Left forelimb (tissue), 1 donor: ENCODE measurements around the gene RAPGEF2.
"Not testable (repeated sequence)": the region's sequence is repeated elsewhere in the genome, so short reads cannot be mapped to it uniquely, and the experiment has no call there.

ENCODE experiments used
- DNase-seq: peaks from one replicate; pipeline ENCODE4 v3.0.0-alpha.2; 2018; ENCODE audit warnings: low spot score

RAPGEF2 gene

DNA sequence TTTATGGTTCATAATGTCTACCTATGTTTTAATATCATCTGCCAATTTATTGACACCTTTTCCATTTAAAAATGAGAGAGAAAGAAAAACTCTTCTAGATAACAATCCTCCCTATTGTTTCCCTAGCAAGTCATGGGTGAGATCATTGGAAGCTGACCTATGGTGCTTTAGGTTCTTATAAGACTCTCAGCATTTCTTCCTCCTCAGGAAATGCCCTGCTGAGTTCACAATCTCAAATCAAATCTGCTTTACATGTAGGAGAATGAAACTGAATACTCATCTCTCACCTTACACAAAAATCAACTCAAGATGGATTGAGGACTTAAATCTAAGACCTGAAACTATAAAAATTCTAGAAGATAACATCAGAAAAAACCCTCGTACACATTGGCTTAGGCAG, 267.4 kb downstream of the RAPGEF2 start:
- no peak for DNase-seq

DNA sequence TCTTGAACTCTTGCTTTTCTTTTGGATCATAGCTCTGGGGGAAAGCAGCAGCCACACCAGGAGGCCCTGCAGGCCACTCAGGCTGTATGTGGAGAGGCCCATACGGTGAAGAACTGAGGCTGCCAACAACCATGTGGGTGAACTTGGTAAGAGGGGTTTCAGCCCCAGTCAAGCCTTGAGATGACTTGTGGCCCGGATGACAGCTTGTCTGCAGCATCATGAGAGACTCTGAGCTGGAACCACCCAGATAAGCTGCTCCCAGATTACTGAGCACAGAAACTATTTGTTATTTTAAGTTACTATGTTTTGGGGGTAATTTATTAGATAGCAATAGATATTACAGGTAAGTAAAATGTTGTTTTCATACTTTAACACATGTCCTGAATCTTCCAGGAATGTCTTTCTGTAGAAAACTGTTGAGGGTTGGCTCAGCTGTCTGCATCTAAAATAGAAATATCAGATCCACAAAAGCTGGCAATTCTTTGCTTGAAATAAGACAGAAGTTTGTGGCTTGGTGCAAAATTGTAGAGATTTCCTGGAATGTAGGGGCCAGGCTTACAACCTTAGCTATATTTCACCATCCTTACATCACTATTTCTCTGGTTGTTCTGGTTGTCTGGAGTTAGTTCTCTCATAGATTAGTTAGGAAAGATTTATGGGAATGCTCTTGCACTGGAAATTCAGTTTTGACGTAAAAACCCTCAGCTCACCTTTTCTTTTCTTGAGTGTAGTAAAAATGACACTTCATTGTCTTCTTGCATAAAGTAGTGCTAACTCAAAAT, 272.1 kb downstream of the RAPGEF2 start:
- DNase-seq: no peak

DNA sequence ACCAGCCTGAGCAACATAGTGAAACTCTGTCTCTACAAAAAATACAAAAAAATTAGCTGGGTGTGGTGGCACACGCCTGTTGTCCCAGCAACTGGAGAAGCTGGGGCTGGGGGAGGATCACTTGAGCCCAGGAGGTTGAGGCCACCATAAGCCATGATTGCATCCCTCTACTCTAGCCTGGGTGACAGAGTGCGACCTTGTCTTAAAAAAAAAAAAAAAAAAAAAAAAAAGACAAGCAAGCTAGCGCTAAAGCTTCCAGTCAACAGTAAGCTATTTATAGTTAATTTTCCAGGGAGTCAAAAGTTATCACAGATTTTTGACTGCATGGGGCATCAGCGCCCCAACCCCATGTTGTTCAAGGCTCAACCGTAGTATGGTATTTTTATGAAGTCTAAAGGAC, 273.4 kb downstream of the RAPGEF2 start:
- DNase-seq: no peak

DNA sequence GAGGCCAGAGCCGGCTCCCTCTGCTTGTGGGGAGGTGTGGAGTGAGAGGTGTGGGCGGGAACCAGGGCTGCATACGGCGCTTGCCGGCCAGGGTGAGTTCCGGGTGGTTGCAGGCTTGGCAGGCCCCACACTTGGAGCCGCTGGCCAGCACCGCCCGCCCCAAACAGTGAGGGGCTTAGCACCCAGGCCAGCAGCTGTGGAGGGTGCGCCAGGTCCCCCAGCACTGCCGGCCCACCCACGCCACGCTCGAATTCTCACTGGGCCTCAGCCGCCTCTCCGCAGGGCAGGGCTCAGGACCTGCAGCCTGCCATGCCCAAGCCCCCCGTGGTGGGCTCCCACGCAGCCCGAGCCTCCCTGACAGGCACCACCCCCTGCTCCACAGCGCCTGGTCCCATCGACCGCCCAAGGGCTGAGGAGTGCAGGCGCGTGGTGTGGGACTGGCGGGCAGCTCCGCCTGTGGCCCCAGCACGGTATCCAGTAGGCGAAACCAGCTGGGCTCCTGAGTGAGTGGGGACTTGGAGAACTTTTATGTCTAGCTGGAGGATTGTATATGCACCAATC, 275.3 kb downstream of the RAPGEF2 start:
- DNase-seq: no peak

DNA sequence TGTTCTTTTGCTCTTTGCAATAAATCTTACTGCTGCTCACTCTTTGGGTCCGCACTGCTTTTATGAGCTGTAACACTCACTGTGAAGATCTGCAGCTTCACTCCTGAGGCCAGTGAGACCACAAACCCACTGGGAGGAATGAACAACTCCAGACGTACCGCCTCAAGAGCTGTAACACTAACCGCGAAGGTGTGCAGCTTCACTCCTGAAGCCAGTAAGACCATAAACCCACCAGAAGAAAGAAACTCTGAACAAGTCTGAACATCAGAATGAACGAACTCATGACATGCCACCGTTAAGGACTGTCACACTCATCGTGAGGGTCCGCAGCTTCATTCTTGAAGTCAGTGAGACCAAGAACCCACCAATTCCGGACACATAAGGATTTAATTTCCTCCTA, 276.2 kb downstream of the RAPGEF2 start:
- DNase-seq: not testable (repeated sequence)

DNA sequence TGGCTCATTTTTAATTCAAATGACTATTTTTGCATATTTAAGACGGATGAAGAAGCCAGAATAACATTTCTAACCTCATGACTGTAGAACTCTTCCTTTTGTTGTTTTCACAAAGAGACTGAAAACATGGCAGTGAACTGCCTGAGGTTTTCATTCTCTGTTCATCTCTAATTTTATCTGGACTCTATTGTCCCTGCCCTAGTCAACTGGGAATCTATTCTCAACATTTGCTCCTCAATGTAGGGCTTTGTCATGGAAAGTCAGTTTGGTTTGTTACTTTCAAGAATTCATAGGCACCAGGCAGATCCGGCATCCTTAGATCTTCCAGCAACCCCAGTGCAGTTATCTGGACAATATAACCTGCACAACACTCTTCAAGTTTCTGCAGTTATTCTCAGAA, 277.0 kb downstream of the RAPGEF2 start:
- no peak for DNase-seq

DNA sequence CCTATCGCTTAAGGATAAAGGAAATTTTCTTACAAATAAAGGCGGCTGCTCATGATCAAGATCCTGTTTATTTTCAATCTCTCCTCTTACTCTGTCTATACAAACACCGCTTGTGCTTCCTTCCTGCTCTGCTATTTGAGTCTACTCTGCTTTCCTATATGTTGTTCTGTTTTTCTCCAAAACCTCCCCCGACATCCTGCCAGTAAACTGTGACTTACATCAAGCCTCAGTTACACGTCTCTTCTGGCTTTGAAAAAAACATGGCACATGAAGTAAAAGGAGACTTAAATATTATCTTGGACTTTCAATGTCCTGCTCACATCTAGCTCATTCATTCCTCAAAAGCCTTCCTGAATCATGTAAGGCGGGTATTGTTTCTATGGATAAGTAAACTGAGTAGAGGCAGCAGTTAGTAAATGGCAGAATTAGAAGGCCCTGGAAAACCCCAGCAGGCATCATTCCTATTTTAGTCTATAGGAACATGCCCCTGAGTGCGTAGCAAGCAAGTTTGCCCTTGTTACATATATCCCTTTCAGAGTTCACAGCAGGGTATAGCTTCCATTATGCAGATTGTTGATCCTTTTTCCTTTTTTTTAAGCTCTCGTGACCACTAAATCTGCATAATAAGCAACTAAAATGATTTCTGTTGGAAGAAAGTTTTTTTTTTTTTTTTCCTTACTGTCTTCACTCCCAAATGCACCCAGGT, 280.1 kb downstream of the RAPGEF2 start:
- DNase-seq: no peak

DNA sequence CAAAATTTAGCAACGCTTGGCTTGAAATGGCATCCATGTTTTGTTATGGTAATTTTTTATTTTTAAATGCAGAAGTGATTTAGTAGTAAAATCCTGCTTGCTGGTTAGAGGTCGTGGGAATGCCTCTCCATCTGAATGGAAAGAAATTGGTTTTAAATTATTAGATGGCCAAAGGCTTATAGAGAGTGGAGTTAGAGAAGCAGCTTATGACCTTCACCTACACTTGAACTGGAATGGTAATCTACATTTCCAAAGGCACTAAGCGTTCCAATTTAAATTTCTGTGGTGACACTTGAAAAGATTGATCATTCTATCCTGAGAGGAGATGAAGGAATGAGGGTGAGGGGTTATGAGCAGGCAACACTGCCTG, 280.7 kb downstream of the RAPGEF2 start:
- no peak for DNase-seq

DNA sequence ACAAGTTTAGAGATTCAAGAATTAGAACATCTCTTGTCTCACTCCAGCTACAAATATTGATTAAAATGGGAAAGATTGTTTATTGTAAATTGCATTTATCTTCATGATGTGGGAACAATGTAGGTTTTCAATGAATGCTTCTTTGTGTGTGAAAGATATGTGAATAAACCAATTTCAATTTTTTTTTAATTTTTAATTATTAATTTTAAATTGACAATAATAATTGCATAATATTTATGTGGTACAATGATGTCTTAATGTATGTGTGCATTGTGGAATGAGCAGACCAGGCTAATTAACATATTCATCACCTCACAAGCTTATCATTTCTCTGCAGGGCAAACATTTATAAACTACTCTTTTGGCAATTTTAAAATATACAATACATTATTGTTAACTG, 281.1 kb downstream of the RAPGEF2 start:
- DNase-seq: no peak

DNA sequence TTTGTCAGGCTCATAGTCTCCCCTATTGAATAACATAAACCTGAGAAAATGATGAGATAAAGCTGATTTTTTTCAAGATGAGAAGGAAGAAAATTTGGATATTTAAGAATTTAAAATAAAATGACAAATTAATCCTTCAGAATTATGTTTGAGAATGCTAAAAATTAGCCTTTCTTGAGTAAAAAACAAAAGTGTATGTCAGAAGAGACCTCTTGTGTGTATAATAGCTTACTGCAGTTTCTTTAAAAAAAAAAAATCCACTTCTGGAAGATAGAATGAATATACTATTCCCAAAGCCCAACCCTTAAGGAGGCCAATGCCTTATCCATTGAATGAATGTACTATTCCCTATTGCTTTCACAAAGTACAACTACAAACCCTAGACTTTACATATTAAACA, 281.8 kb downstream of the RAPGEF2 start:
- no peak for DNase-seq

DNA sequence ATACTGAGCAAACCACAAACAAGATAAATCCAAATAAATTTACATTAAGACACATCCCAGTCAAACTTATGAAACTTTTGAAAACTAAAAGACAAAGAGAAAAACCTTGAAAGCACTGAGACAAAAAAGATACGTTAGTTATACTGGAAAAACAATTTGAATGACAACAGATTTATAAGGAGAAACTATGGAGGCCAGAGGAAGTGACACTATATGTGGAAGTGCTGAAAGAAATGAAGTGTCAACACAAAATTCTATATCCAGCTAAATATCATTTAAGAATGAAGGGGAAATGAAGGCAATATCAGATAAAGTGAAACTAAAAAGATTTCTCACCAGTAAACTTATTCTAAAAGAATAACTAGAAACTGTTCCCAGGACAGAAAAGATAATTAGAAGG, 283.7 kb downstream of the RAPGEF2 start:
- no peak for DNase-seq

DNA sequence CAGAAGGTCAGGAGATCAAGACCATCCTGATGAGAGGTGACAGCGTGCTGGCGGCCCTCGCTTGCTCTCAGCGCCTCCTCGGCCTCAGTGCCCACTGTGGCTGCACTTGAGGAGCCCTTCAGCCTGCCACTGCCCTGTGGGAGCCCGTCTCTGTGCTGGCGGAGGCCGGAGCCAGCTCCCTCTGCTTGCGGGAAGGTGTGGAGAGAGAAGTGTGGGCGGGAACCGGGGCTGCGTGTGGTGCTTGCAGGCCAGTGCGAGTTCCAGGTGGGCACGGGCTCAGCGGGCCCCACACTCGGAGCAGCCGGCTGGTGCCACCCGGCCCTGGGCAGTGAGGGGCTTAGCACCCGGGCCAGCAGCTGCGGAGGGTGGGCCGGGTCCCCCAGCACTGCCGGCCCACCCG, 286.9 kb downstream of the RAPGEF2 start:
- DNase-seq: no peak

DNA sequence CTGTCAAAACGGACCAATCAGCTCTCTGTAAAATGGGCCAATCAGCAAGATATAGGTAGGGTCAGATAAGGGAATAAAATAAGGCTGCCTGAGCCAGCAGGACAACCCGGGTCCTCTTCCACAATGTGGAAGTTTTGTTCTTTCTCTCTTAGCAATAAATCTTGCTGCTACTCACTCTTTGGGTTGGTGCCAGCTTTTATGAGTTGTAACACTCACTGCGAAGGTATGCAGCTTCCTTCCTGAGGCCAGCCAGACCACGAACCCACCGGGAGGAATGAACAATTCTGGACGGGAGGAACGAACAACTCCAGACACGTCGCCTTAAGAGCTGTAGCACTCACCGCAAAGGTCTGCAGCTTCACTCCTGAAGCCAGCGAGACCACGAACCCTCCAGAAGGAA, 287.8 kb downstream of the RAPGEF2 start:
- no peak for DNase-seq

DNA sequence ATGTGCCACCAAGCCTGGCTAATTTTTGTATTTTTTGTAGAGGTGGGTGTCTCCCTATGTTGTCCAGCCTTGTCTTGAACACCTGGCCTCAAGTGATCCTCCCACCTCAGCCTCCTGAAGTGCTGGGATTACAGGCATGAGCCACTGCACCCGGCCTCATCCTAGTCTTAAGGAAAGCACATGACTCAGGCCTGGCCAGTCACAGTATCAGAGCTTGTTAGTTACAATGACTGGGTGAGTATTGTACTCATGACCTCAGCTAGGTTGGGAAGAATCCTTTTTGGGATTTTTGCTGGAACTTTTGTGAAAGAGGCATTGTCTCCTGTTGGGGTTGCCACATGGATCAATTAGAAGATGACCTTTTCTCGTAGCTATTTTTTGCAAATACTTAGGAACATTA, 292.8 kb downstream of the RAPGEF2 start:
- DNase-seq: no peak

DNA sequence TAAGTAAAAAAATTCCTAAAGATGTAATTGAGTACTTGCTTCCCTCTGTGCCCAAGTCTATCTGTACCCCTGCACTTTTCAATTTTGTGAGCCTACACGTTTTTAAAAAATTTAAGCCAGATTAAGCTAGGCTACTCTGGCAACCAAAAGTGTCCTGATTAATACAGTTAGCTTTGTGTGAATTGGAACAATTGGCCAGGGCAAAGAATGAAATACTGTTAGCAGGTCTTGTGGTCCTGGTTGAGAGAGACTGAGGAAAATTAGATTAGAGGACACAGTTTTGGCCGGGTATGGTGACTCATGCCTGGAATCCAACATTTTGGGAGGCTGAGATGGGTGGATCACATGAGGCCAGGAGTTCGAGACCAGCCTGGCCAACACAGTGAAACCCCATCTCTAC, 293.3 kb downstream of the RAPGEF2 start:
- no peak for DNase-seq

DNA sequence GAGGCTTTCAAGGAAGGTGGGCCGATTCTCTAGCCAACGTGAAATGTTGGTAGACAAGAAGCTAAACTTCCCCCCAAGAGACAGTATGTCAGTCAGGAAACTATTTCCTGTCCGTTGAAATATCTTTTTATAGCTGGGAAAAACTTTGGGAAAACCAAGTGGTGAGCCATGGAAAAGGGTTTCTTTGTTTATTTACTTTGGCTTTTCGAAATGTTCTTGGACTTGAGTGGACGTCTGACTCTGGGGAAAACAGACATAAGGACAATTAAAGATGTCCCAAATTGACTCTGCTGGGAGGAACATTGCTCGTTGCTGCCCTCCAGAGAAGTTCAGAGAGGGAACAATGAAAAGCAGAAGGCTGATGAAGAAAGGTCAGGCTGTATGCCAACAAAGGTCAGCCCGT, 295.4 kb downstream of the RAPGEF2 start:
- DNase-seq: no peak

DNA sequence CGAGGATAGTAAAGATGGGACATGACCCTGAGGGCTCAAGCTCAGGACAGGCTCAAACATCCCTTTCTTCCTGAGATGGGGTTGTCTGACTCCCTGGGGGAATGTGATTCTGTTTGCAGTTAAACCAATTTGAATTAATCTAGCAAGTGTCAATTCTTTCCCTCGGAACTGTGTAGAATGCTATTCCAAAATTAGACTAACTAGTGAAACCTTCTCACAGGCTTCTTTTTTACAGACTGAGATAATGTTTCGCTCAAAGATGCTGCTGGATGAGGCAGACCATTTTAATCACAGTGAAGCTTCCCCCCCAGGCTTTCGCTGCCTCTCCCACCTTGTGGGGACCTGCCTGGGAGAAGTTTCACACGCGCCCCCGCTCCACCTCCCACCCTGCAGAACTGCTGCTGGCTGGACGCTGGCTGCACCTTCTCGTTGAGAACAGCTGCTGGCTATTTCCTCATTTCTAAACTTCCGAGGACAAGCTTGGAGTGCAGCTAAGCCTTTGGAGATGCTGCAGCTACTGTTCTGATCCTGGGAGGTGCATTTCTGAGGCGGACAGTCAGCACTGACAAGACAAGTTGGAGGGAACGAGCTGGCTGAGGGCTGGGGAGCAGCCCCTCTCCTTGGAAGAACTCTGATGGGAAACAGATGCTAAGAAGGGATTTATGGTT, 297.8 kb downstream of the RAPGEF2 start:
- DNase-seq: peak; percentile 71

DNA sequence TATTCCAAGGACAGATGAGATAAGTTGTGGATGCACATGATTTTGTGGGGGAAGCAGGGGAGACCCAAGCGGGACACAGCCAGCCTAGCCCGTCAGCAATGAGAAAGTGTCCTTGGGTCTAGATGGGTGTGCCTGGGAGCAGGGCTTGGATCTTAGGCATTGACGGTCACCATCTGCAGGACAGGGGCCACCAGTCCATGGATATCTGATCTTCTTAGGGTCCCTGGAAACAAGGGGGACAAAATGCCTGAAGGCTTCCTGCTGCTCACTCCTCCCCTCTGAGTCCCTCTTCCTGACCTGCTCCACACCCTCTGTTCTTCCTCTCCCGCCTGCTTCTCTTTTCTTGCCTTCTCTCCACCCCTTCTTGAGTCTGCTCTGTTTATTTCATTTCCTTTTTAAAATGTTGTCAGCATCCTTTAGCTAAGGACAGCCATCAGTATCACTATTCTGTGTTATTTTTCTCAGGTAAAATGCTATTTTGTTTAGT, 298.4 kb downstream of the RAPGEF2 start:
- no peak for DNase-seq

DNA sequence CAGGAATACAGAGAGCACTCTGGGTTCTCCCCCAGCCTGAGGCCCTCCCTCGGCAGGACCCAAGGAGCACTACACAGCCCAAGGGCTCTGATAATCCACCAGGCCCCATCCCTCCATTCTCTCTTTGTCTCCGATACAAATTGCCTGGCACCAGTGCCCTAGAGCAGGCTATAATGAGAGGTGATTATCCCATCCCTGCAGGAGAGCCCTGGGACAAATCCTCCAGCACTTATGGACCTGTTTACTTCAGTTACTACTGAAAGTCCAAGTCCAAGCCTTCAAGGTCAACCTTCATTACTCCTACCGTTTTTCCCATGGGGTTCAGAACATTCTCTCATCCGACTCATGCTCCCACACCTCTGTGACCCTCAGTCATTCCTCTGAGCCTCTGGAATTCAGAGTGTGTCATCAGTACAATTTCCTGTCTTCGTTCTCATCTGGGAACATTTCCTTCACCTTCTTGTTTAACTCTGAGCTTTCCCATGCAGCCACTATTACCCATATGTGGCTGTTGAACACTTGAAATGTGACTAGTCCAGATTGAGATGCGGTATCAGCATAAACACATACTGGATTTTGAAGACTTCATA, 299.0 kb downstream of the RAPGEF2 start:
- no peak for DNase-seq
